ENCODE measurements around the gene PISD. TPM values are rescaled to one million over a fixed set of nuclear protein-coding genes. Genes with fewer than 3 reads are reported as not detected.

Gene PISD
- total and polyA plus RNA-seq, 12 donors = 15.5 to 30.0 (median 18.7) TPM

DNA sequence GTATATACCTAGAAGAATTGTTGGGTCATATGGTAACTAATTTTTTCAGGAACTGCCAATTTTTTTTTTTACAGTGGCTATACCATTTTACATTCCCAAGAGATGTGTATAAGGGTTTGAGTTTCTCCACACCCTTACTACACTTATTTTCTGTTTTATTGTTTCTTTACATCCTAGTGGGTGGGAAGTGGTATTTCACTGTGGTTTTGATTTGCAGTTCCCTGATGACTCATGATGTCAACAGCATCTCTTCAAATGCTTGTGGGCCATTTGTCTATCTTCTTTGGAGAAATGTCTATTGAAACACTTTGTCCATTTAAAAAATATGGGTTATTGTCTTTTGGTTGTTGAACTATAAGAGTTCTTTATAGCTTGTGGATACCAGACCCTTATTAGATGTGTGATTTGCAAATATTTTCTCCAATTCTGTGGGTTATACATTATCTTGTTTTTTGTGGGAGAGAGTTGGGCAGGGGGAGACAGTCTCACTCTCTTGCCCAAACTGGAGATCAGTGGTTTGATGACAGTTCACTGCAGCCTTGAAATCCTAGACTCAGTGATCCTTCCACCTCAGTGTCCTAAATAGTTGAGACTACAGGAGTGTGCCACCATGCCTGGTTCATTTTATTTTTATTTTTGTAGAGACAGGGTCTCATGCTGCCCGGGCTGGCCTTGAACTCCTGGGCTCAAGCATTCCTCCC is 30.3 kb upstream of the PISD start:
- Histone ChIP-seq H3K4me1 (peaks cover 0 to 12% (median 0%) of the 10 kb centered on the region in 9 donors), H3K36me3 (peaks cover 0 to 100% (median 32%) of the 10 kb centered on the region in 9 donors), H3K27ac (peak overlapping the region in 1 of 10 donors; percentile 23), H3K4me3 (no peak overlapping the region), H3K9me3 (no peaks in the 10 kb centered on the region), H3K27me3 (no peaks in the 10 kb centered on the region)
- ATAC-seq (no peak), DNase-seq (no peak)
- intact Hi-C loops (cut with DNase I) = no loop called here
- TF ChIP-seq, protein P1, sequence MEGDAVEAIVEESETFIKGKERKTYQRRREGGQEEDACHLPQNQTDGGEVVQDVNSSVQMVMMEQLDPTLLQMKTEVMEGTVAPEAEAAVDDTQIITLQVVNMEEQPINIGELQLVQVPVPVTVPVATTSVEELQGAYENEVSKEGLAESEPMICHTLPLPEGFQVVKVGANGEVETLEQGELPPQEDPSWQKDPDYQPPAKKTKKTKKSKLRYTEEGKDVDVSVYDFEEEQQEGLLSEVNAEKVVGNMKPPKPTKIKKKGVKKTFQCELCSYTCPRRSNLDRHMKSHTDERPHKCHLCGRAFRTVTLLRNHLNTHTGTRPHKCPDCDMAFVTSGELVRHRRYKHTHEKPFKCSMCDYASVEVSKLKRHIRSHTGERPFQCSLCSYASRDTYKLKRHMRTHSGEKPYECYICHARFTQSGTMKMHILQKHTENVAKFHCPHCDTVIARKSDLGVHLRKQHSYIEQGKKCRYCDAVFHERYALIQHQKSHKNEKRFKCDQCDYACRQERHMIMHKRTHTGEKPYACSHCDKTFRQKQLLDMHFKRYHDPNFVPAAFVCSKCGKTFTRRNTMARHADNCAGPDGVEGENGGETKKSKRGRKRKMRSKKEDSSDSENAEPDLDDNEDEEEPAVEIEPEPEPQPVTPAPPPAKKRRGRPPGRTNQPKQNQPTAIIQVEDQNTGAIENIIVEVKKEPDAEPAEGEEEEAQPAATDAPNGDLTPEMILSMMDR (IDR thresholded peaks at IDR 0.05) = no peak
- 95 to 98% methylated on average over 1 of the region's 1 CpG for WGBS, 2 donors

DNA sequence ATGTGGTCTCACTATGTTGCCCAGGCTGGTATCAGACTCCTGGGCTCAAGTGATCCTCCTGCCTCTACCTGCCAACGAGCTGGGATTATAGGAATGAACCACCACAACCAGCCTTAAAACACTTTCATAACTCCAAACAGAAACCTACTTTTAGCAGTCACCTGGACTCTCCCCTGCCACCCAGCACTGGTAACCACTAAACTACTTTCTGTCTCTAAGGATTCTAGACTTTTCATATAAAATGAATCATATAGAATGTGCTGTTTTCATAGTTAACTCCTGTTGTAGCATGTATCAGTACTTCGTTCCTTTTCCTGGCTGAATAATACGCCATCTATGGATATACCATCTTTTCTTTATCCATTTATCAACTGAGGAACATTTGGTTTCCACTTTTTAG is 29.4 kb upstream of the PISD start:
- Histone ChIP-seq H3K4me1 (peaks cover 0 to 12% (median 0%) of the 10 kb centered on the region in 9 donors), H3K27me3 (no peaks in the 10 kb centered on the region), H3K9me3 (no peaks in the 10 kb centered on the region), H3K36me3 (peaks cover 0 to 100% (median 32%) of the 10 kb centered on the region in 9 donors), H3K27ac (no peak overlapping the region), H3K4me3 (no peak overlapping the region)
- DNase-seq = no peak
- ATAC-seq = no peak
- TF ChIP-seq, protein P1 (IDR thresholded peaks at IDR 0.05) = no peak
- intact Hi-C loops (cut with DNase I) = no loop called here
- 95 to 96% methylated on average over 3 of the region's 3 CpGs for WGBS, 2 donors

- Histone ChIP-seq H3K9me3 (no peaks in the 10 kb centered on the region), H3K4me3 (no peak overlapping the region), H3K36me3 (peaks cover 0 to 60% (median 16%) of the 10 kb centered on the region in 9 donors), H3K4me1 (peaks cover 0 to 22% (median 5%) of the 10 kb centered on the region in 9 donors), H3K27me3 (no peaks in the 10 kb centered on the region), H3K27ac (no peak overlapping the region)
- 73 to 76% methylated on average over 13 of the region's 13 CpGs for WGBS, 2 donors
- ATAC-seq (peak in 4 of 8 donors; percentile 7 to 46 (median 20)), DNase-seq (no peak)
- intact Hi-C loops (cut with DNase I) = no loop called here
- TF ChIP-seq, protein P1 (IDR thresholded peaks at IDR 0.05) = no peak
Measured at GRCh38 chr22:31683181-31684105, 21.4 kb upstream of the PISD start.

- peaks cover 0 to 22% (median 5%) of the 10 kb centered on the region in 9 donors for H3K4me1 ChIP-seq
- 93% methylated on average over 7 of the region's 7 CpGs for WGBS, 2 donors
- H3K4me3 ChIP-seq = no peak overlapping the region
Measured at GRCh38 chr22:31682751-31683150, 20.7 kb upstream of the PISD start.

More at GRCh38 chr22:31682751-31683150, 20.7 kb upstream of the PISD start:
- TF ChIP-seq, protein P1 (IDR thresholded peaks at IDR 0.05) = no peak
- Histone ChIP-seq H3K27me3 (no peaks in the 10 kb centered on the region), H3K36me3 (peaks cover 0 to 53% (median 13%) of the 10 kb centered on the region in 9 donors), H3K9me3 (no peaks in the 10 kb centered on the region), H3K27ac (no peak overlapping the region)
- intact Hi-C loops (cut with DNase I) = no loop called here
- peak in 3 of 8 donors; percentile 12 to 17 (median 16) for ATAC-seq
- DNase-seq = no peak
